Measurements from ENCODE around the gene HNRNPU.

The HNRNPU gene

GRCh38 chr1:244863491-244864252, 671 bp downstream of the HNRNPU start:
- peak in 22 of 56 donors; percentile 15 to 57 (median 43) for DNase-seq

GRCh38 chr1:244862699-244863490, 1.4 kb downstream of the HNRNPU start:
- peak; percentile 68 to 98 (median 94) for DNase-seq

GRCh38 chr1:244862354-244862698, 2.0 kb downstream of the HNRNPU start:
- DNase-seq: no peak

- no peak for DNase-seq
Measured at GRCh38 chr1:244861683-244862082, 2.7 kb downstream of the HNRNPU start.

- DNase-seq: no peak
Measured at GRCh38 chr1:244860914-244861610, 3.3 kb downstream of the HNRNPU start.

GRCh38 chr1:244860078-244860477, 4.3 kb downstream of the HNRNPU start:
- DNase-seq: no peak

GRCh38 chr1:244858357-244858756, 6.0 kb downstream of the HNRNPU start:
- DNase-seq: no peak

GRCh38 chr1:244857761-244858160, 6.6 kb downstream of the HNRNPU start:
- DNase-seq: no peak

GRCh38 chr1:244854865-244855578, 9.3 kb downstream of the HNRNPU start:
- DNase-seq: no peak

- DNase-seq: no peak
Measured at GRCh38 chr1:244854166-244854565, 10.2 kb downstream of the HNRNPU start.

GRCh38 chr1:244852694-244853093, 11.6 kb downstream of the HNRNPU start:
- DNase-seq: no peak

- DNase-seq: no peak
Measured at GRCh38 chr1:244851546-244852231, 12.7 kb downstream of the HNRNPU start.

- DNase-seq: no peak
Measured at GRCh38 chr1:244850896-244851295, 13.4 kb downstream of the HNRNPU start.

GRCh38 chr1:244850099-244850852, 14.1 kb downstream of the HNRNPU start:
- DNase-seq: no peak

GRCh38 chr1:244849189-244849866, 15.0 kb downstream of the HNRNPU start:
- no peak for DNase-seq

- DNase-seq: no peak
Measured at GRCh38 chr1:244846653-244847052, 17.7 kb downstream of the HNRNPU start.

GRCh38 chr1:244844155-244845121, 19.9 kb downstream of the HNRNPU start:
- no peak for DNase-seq

All from nucleus accumbens (tissue), 56 donors.